Measurements from ENCODE around the gene OR2A42. TPM values are rescaled to one million over a fixed set of nuclear protein-coding genes. Genes with fewer than 3 reads are reported as not detected.
"Not testable (repeated sequence)": the region's sequence is repeated elsewhere in the genome, so short reads cannot be mapped to it uniquely, and the experiment has no call there.

OR2A42 gene
- total RNA-seq, 2 experiments from 2014 or later = not detected

GRCh38 chr7:144256112-144256511, 16.7 kb upstream of the OR2A42 start:
- CTCF ChIA-PET (ENCODE audit: unreplicated experiment) = no interaction called here
- no peaks in the 10 kb centered on the region for H4K20me1 ChIP-seq (ENCODE audit: insufficient read depth, low read length)
- H3K4me3 ChIP-seq (ENCODE audit: low read depth, low read length, poor library complexity, severe bottlenecking) = no peak overlapping the region
- H3K27ac ChIP-seq (ENCODE audit: low read depth, low read length, poor library complexity, severe bottlenecking) = no peak overlapping the region
- no peaks in the 10 kb centered on the region for H3K36me3 ChIP-seq (ENCODE audit: insufficient read depth, low read length)
- TF ChIP-seq EZH2phosphoT487 (IDR thresholded peaks at IDR 0.05; ENCODE audit: borderline replicate concordance, low read depth, low read length) (no peak), CTCF (conservative IDR thresholded peaks at IDR 0.05; ENCODE audit: low read length) (no peak)
- no TSS peak for BruUV-seq (replicated peaks)
- H3K9me3 ChIP-seq (ENCODE audit: low read length) = no peaks in the 10 kb centered on the region
- intact Hi-C loops (cut with micrococcal nuclease; ENCODE audit: unreplicated experiment) = no loop called here
- H3K4me2 ChIP-seq (ENCODE audit: low read length) = no peak overlapping the region
- DNase-seq (ENCODE audit: low spot score) = no peak
- POLR2A ChIA-PET = no interaction called here
- H3K9me2 ChIP-seq (ENCODE audit: insufficient read depth, low read length) = no peaks in the 10 kb centered on the region
- no peaks in the 10 kb centered on the region for H3K4me1 ChIP-seq (ENCODE audit: insufficient read depth, low read length, poor library complexity, severe bottlenecking)
- H3K79me2 ChIP-seq (ENCODE audit: insufficient read depth, low read depth, low read length) = no peaks in the 10 kb centered on the region
- no peak overlapping the region for H2AFZ ChIP-seq (ENCODE audit: low read length)

DNA sequence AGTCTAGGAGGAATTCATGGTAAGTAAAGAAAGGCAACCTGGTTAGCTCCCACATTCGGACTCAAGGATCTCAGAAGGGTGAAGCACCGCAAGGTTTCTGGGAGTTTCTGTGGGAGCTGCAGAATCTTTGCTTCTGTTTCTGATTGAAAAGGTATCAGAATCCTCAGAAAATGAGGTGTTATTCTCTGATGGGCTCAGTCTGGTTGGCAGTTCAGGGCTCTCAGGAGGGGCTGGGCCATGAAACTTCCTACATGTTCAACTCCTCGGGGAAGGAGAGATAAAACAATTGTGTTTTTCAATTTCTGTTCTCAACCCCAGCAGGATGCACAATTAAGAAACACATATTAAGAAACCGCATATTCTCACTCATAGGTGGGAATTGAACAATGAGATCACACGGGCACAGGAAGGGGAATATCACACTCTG, 16.1 kb upstream of the OR2A42 start:
- Histone ChIP-seq H4K20me1 (ENCODE audit: insufficient read depth, low read length) (no peaks in the 10 kb centered on the region), H3K4me2 (ENCODE audit: low read length) (no peak overlapping the region), H3K4me3 (ENCODE audit: low read depth, low read length, poor library complexity, severe bottlenecking) (no peak overlapping the region), H3K36me3 (ENCODE audit: insufficient read depth, low read length) (no peaks in the 10 kb centered on the region), H2AFZ (ENCODE audit: low read length) (no peak overlapping the region), H3K79me2 (ENCODE audit: insufficient read depth, low read depth, low read length) (no peaks in the 10 kb centered on the region), H3K9me3 (ENCODE audit: low read length) (no peaks in the 10 kb centered on the region), H3K9me2 (ENCODE audit: insufficient read depth, low read length) (no peaks in the 10 kb centered on the region), H3K4me1 (ENCODE audit: insufficient read depth, low read length, poor library complexity, severe bottlenecking) (no peaks in the 10 kb centered on the region), H3K27ac (ENCODE audit: low read depth, low read length, poor library complexity, severe bottlenecking) (no peak overlapping the region)
- ChIA-PET CTCF (ENCODE audit: unreplicated experiment) (no interaction called here), POLR2A (no interaction called here)
- intact Hi-C loops (cut with micrococcal nuclease; ENCODE audit: unreplicated experiment) = no loop called here
- TF ChIP-seq CTCF (conservative IDR thresholded peaks at IDR 0.05; ENCODE audit: low read length) (no peak), EZH2phosphoT487 (IDR thresholded peaks at IDR 0.05; ENCODE audit: borderline replicate concordance, low read depth, low read length) (no peak)
- no TSS peak for BruUV-seq (replicated peaks)
- DNase-seq (ENCODE audit: low spot score) = no peak

GRCh38 chr7:144252307-144252706, 12.9 kb upstream of the OR2A42 start:
- DNase-seq (ENCODE audit: low spot score); H4K20me1 ChIP-seq (ENCODE audit: insufficient read depth, low read length); H3K9me2 ChIP-seq (ENCODE audit: insufficient read depth, low read length); H3K36me3 ChIP-seq (ENCODE audit: insufficient read depth, low read length); H2AFZ ChIP-seq (ENCODE audit: low read length); H3K4me1 ChIP-seq (ENCODE audit: insufficient read depth, low read length, poor library complexity, severe bottlenecking); H3K9me3 ChIP-seq (ENCODE audit: low read length); CTCF ChIA-PET (ENCODE audit: unreplicated experiment); H3K4me2 ChIP-seq (ENCODE audit: low read length); POLR2A ChIA-PET; BruUV-seq (replicated peaks); H3K79me2 ChIP-seq (ENCODE audit: insufficient read depth, low read depth, low read length); H3K4me3 ChIP-seq (ENCODE audit: low read depth, low read length, poor library complexity, severe bottlenecking); H3K27ac ChIP-seq (ENCODE audit: low read depth, low read length, poor library complexity, severe bottlenecking); intact Hi-C loops (cut with micrococcal nuclease; ENCODE audit: unreplicated experiment): not testable (repeated sequence)

- H3K36me3 ChIP-seq (ENCODE audit: insufficient read depth, low read length); intact Hi-C loops (cut with micrococcal nuclease; ENCODE audit: unreplicated experiment); H3K4me3 ChIP-seq (ENCODE audit: low read depth, low read length, poor library complexity, severe bottlenecking); H3K79me2 ChIP-seq (ENCODE audit: insufficient read depth, low read depth, low read length); H4K20me1 ChIP-seq (ENCODE audit: insufficient read depth, low read length); H3K9me3 ChIP-seq (ENCODE audit: low read length); CTCF ChIA-PET (ENCODE audit: unreplicated experiment); H3K4me1 ChIP-seq (ENCODE audit: insufficient read depth, low read length, poor library complexity, severe bottlenecking); DNase-seq (ENCODE audit: low spot score); H3K9me2 ChIP-seq (ENCODE audit: insufficient read depth, low read length); H3K27ac ChIP-seq (ENCODE audit: low read depth, low read length, poor library complexity, severe bottlenecking); H3K4me2 ChIP-seq (ENCODE audit: low read length); BruUV-seq (replicated peaks); H2AFZ ChIP-seq (ENCODE audit: low read length); POLR2A ChIA-PET: not testable (repeated sequence)
These were observed 8.4 kb upstream of the OR2A42 start for GRCh38 chr7:144247674-144248330.

GRCh38 chr7:144246967-144247366, 7.6 kb upstream of the OR2A42 start:
- H3K9me2 ChIP-seq (ENCODE audit: insufficient read depth, low read length); H4K20me1 ChIP-seq (ENCODE audit: insufficient read depth, low read length); H3K36me3 ChIP-seq (ENCODE audit: insufficient read depth, low read length); H3K9me3 ChIP-seq (ENCODE audit: low read length); DNase-seq (ENCODE audit: low spot score); BruUV-seq (replicated peaks); H3K4me1 ChIP-seq (ENCODE audit: insufficient read depth, low read length, poor library complexity, severe bottlenecking); POLR2A ChIA-PET; CTCF ChIA-PET (ENCODE audit: unreplicated experiment); H2AFZ ChIP-seq (ENCODE audit: low read length); H3K4me2 ChIP-seq (ENCODE audit: low read length); H3K27ac ChIP-seq (ENCODE audit: low read depth, low read length, poor library complexity, severe bottlenecking); H3K4me3 ChIP-seq (ENCODE audit: low read depth, low read length, poor library complexity, severe bottlenecking); H3K79me2 ChIP-seq (ENCODE audit: insufficient read depth, low read depth, low read length); intact Hi-C loops (cut with micrococcal nuclease; ENCODE audit: unreplicated experiment): not testable (repeated sequence)
